Fibroblast of lung (primary cell): ENCODE measurements around the gene CCL19. TPM values are rescaled to one million over a fixed set of nuclear protein-coding genes. Genes with fewer than 3 reads are reported as not detected.
A peak's percentile ranks its signal among the peaks of the same experiment; 100 is the strongest.

Experiments
- DNase-seq, 2 donors: peaks; one replicate each; pipeline versions ENCODE4 v3.0.0 to v3.0.0-alpha.2; 2010; ENCODE audit warnings: low read depth in 2 of 2
- H2AFZ ChIP-seq: 2 replicates; pipeline ENCODE4 v1.5.1; 2012; ENCODE audit warnings: low read length, control low read depth, inconsistent platforms
- H3K27ac ChIP-seq: 2 replicates; pipeline ENCODE4 v1.5.1; 2011; ENCODE audit warnings: low read length, control low read depth; ENCODE audit not compliant: insufficient read depth
- H3K27me3 ChIP-seq: 2 replicates; pipeline ENCODE4 v1.5.1; 2011; ENCODE audit warnings: mild to moderate bottlenecking, low read length; ENCODE audit not compliant: control insufficient read depth, insufficient read depth
- H3K36me3 ChIP-seq: 2 replicates; pipeline ENCODE4 v1.5.1; 2011; ENCODE audit warnings: low read length; ENCODE audit not compliant: control insufficient read depth, insufficient read depth
- H3K4me1 ChIP-seq: 2 replicates; pipeline ENCODE4 v1.5.1; 2011; ENCODE audit warnings: low read length; ENCODE audit not compliant: control insufficient read depth, insufficient read depth; ENCODE audit errors: extremely low read depth
- H3K4me2 ChIP-seq: 2 replicates; pipeline ENCODE4 v1.5.1; 2011; ENCODE audit warnings: low read length, control low read depth; ENCODE audit not compliant: insufficient read depth; ENCODE audit errors: extremely low read depth
- H3K4me3 ChIP-seq, 4 experiments: fragments of 200-600 bp in 1 of 4; sonication (generic) in 1 of 4; replicated peaks in 1 of 4; 2 replicates each; pipeline ENCODE4 v1.5.1; 2011 to 2016; ENCODE audit warnings: low read length in 4 of 4, low read depth in 3 of 4, mild to moderate bottlenecking in 3 of 4, control low read depth in 2 of 4, inconsistent platforms in 1 of 4, mixed read lengths in 1 of 4; ENCODE audit not compliant: insufficient read depth in 1 of 4; ENCODE audit errors: control extremely low read depth in 1 of 4
- H3K79me2 ChIP-seq: 2 replicates; pipeline ENCODE4 v1.5.1; 2012; ENCODE audit warnings: mild to moderate bottlenecking, low read length, inconsistent platforms; ENCODE audit not compliant: control insufficient read depth, insufficient read depth
- H3K9ac ChIP-seq: 2 replicates; pipeline ENCODE4 v1.5.1; 2011; ENCODE audit warnings: mild to moderate bottlenecking, low read length, control low read depth; ENCODE audit not compliant: insufficient read depth
- H3K9me3 ChIP-seq: 2 replicates; pipeline ENCODE4 v1.5.1; 2012; ENCODE audit warnings: low read depth, low read length; ENCODE audit not compliant: control insufficient read depth, insufficient read depth
- H4K20me1 ChIP-seq: 2 replicates; pipeline ENCODE4 v1.5.1; 2011; ENCODE audit warnings: low read length; ENCODE audit not compliant: control insufficient read depth, insufficient read depth; ENCODE audit errors: extremely low read depth
- EZH2 ChIP-seq: IDR thresholded peaks from 2 replicates; pipeline ENCODE4 v1.5.1; 2012; ENCODE audit warnings: low read length, control low read depth, mild to moderate bottlenecking; ENCODE audit errors: missing control alignments
- polyA plus RNA-seq, 2 donors: library from polyadenylated mRNA; depleted of rRNA in 1 of 2; stranded (reverse) in 1 of 2; unstranded in 1 of 2; fragments of >200 nt; gene quantifications; 2 replicates each; pipeline ENCODE4 v1.2.1, GENCODE V29; 2011 to 2012; ENCODE audit warnings: missing spikeins in 1 of 2
- total RNA-seq: library from RNA; depleted of rRNA; stranded (reverse); fragments of >200 nt; gene quantifications from 2 replicates; pipeline ENCODE4 v1.2.1, GENCODE V29; 2014
- TF ChIP-seq, protein P1 (sequence below), 2 donors: IDR thresholded peaks in 1 of 2; conservative IDR thresholded peaks in 1 of 2; 1 replicate in 1 of 2; 2 replicates in 1 of 2; pipeline ENCODE4 v1.5.1; 2011 to 2012; ENCODE audit warnings: low read length in 2 of 2, control low read depth in 1 of 2, inconsistent platforms in 1 of 2, low read depth in 1 of 2, mild to moderate bottlenecking in 1 of 2

CCL19 gene
- total and polyA plus RNA-seq, 2 donors (not counting 1 experiment from before 2014, with no cell fraction given) = not detected

DNA sequence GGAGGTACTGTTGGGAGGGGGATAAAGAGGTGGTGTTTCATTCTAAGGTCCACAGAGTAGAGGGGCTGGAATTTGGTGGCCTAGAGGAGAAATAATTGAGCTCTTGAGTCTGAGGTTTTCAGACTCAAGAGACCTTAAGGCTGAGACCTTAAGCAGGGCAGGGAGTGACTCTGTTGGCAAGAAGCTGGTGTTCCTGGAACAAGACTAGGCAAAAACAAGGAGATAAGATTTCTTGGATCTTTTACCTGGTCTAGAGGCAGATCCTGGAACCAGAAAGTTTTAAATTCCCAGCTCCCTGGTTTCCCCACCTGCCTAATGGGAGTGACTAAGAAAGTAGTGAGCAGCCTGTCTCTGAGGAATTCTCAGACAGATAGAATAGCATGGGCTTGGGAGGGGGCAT is 22.9 kb upstream of the CCL19 start:
- DNase-seq = no peak
- H3K9me3 ChIP-seq = no peaks in the 10 kb centered on the region
- no peaks in the 10 kb centered on the region for H3K36me3 ChIP-seq
- no peak overlapping the region for H3K9ac ChIP-seq
- TF ChIP-seq, protein P1, sequence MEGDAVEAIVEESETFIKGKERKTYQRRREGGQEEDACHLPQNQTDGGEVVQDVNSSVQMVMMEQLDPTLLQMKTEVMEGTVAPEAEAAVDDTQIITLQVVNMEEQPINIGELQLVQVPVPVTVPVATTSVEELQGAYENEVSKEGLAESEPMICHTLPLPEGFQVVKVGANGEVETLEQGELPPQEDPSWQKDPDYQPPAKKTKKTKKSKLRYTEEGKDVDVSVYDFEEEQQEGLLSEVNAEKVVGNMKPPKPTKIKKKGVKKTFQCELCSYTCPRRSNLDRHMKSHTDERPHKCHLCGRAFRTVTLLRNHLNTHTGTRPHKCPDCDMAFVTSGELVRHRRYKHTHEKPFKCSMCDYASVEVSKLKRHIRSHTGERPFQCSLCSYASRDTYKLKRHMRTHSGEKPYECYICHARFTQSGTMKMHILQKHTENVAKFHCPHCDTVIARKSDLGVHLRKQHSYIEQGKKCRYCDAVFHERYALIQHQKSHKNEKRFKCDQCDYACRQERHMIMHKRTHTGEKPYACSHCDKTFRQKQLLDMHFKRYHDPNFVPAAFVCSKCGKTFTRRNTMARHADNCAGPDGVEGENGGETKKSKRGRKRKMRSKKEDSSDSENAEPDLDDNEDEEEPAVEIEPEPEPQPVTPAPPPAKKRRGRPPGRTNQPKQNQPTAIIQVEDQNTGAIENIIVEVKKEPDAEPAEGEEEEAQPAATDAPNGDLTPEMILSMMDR (conservative IDR thresholded peaks at IDR 0.05 in 1 of 2, IDR thresholded peaks at IDR 0.05 in 1 of 2; ENCODE audit: low read depth in 1 of 2, low read length in 2 of 2) = no peak
- no peak for TF ChIP-seq EZH2
- H2AFZ ChIP-seq = no peak overlapping the region
- no peak overlapping the region for H3K4me2 ChIP-seq
- H4K20me1 ChIP-seq = no peaks in the 10 kb centered on the region
- no peaks in the 10 kb centered on the region for H3K79me2 ChIP-seq
- H3K4me1 ChIP-seq = no peaks in the 10 kb centered on the region
- H3K4me3 ChIP-seq = no peak overlapping the region
- H3K27me3 ChIP-seq = peaks cover 10% of the 10 kb centered on the region
- no peak overlapping the region for H3K27ac ChIP-seq

DNA sequence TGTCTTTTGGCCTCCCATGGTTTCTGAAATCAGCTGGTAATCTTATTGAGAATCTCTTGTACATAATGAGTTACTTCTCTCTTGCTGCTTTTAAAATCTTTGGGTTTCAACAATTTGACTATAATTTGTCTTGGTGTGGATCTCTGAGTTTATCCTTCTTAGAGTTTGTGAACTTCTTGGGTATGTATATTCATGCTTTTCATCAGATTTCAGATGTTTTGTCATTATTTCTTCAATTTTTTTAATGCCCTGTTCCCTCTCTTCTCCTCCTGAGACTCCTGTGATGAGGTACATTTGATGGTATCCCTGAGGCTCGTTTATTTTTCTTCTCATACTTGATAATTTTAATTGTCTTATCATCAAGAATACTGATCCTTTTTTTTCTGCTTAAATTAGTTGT is 21.1 kb upstream of the CCL19 start:
- Histone ChIP-seq H4K20me1 (no peaks in the 10 kb centered on the region), H3K36me3 (no peaks in the 10 kb centered on the region), H3K9me3 (no peaks in the 10 kb centered on the region), H2AFZ (no peak overlapping the region), H3K4me2 (no peak overlapping the region), H3K4me1 (no peaks in the 10 kb centered on the region), H3K27me3 (peaks cover 7% of the 10 kb centered on the region), H3K4me3 (no peak overlapping the region), H3K27ac (no peak overlapping the region), H3K79me2 (no peaks in the 10 kb centered on the region), H3K9ac (no peak overlapping the region)
- TF ChIP-seq, protein P1 (conservative IDR thresholded peaks at IDR 0.05 in 1 of 2, IDR thresholded peaks at IDR 0.05 in 1 of 2; ENCODE audit: low read depth in 1 of 2, low read length in 2 of 2) = no peak
- TF ChIP-seq EZH2 = no peak
- DNase-seq = no peak

DNA sequence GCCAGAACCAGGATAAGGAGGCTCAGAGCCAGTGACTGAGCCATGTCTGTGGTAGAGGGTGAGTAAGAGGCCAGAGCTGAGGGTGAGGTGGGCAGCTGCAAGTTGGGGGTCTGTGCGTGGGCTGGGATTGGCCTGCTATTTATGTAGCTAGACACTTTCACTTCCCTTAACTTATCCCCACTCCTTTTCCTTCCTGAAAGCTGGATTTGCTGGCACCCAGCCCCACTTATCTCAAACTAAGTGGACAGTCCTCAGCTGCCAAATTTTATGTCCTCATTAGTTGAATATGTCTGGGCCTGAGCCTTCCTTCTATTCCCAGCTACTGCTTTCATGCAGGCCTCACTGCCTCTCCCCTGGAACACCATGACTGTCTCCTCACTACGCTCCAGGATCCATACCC is 18.9 kb upstream of the CCL19 start, which contains the start of gene CCL21:
TSS of gene CCL21 (minus strand) at position 114 of the 400 bp plus-strand sequence. CDS start at position 44, 70 bp downstream.
- no peak within 1 kb of the TSS for H3K9ac ChIP-seq

More for the DNA sequence above, 18.9 kb upstream of the CCL19 start, which contains the start of gene CCL21:
- H3K79me2 ChIP-seq = no peaks in the 10 kb centered on the region
- H3K9me3 ChIP-seq = no peaks in the 10 kb centered on the region
- peaks cover 3% of the 10 kb centered on the region for H3K27me3 ChIP-seq
- no peak within 1 kb of the TSS for H3K4me3 ChIP-seq
- DNase-seq = peak; percentile 3 to 20
- no peaks in the 10 kb centered on the region for H4K20me1 ChIP-seq
- no peak within 1 kb of the TSS for H2AFZ ChIP-seq
- no peak within 1 kb of the TSS for H3K27ac ChIP-seq
- H3K4me2 ChIP-seq = no peak within 1 kb of the TSS
- H3K36me3 ChIP-seq = no peaks in the 10 kb centered on the region
- H3K4me1 ChIP-seq = no peaks in the 10 kb centered on the region
- no peak for TF ChIP-seq EZH2
- TF ChIP-seq, protein P1 (conservative IDR thresholded peaks at IDR 0.05 in 1 of 2, IDR thresholded peaks at IDR 0.05 in 1 of 2; ENCODE audit: low read depth in 1 of 2, low read length in 2 of 2) = no peak
